ENCODE measurements around the gene PTPN14. TPM values are rescaled to one million over a fixed set of nuclear protein-coding genes. Genes with fewer than 3 reads are reported as not detected.

PTPN14 gene
- total and polyA plus RNA-seq, 11 donors, result 8.7 to 52.0 (median 33.5) TPM

GRCh38 chr1:214422137-214422671, 129.2 kb downstream of the PTPN14 start:
- H3K4me1 ChIP-seq, result peaks cover 0 to 61% (median 38%) of the 10 kb centered on the region in 12 donors
- no peak overlapping the region for H3K4me3 ChIP-seq
- intact Hi-C loops (cut with DNase I), result no loop called here
- no peak for TF ChIP-seq CTCF (IDR thresholded peaks at IDR 0.05)
- TF ChIP-seq POLR2A (IDR thresholded peaks at IDR 0.05), result no peak
- no peaks in the 10 kb centered on the region for H3K9me3 ChIP-seq
- no peaks in the 10 kb centered on the region for H3K36me3 ChIP-seq
- H3K27ac ChIP-seq, result no peak overlapping the region
- H3K27me3 ChIP-seq, result no peaks in the 10 kb centered on the region
- peak in 3 of 4 donors; percentile 41 to 68 (median 50) for ATAC-seq
- DNase-seq, result no peak
- WGBS, 4 donors, result 81 to 85% (median 85%) methylated on average over 8 of the region's 8 CpGs

DNA sequence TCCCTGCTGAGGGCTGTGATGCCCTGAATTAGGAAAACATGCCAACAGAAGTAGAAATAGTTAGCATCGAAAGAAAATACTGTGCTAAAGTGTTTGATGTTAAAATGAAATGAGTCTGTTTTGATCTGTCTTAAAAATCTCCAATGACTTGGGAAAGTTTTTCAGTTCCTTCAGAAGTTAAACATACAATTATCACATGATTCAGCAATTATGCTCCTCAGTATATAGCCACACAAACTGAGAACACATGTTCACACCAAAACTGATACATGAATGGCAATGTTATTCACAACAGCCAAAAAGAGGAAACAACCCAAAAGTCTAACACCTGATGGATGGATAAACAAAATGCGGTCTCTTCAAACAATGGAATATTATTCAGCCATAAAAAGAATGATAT, 130.6 kb downstream of the PTPN14 start:
- peaks cover 0 to 66% (median 47%) of the 10 kb centered on the region in 12 donors for H3K4me1 ChIP-seq
- H3K4me3 ChIP-seq, result no peak overlapping the region
- no peak overlapping the region for H3K27ac ChIP-seq
- no peaks in the 10 kb centered on the region for H3K36me3 ChIP-seq
- intact Hi-C loops (cut with DNase I), result no loop called here
- 39 to 95% (median 61%) methylated on average over 2 of the region's 2 CpGs for WGBS, 4 donors
- TF ChIP-seq CTCF (IDR thresholded peaks at IDR 0.05) (no peak), POLR2A (IDR thresholded peaks at IDR 0.05) (no peak)
- DNase-seq (no peak), ATAC-seq (no peak)
- no peaks in the 10 kb centered on the region for H3K27me3 ChIP-seq
- no peaks in the 10 kb centered on the region for H3K9me3 ChIP-seq

DNA sequence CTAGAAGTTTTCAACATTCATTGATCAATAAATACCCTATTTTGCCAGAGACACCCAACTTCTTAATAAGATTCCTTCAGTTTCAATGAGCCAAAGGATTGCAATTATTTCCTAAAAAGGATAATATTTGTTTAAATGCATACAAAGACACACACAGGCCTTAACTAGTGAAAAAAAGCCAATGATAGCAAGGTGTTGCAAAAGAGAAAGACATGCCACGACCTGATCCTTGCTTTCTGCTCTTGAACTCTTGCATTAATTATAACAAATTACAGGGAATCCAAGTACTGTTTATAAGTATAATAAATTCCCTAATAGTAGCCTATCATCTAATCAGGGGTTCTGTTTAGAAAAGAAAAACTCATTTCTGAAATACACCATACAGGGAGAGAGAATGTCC, 131.1 kb downstream of the PTPN14 start:
- no peak for TF ChIP-seq POLR2A (IDR thresholded peaks at IDR 0.05)
- TF ChIP-seq CTCF (IDR thresholded peaks at IDR 0.05), result no peak
- Histone ChIP-seq H3K27ac (no peak overlapping the region), H3K27me3 (no peaks in the 10 kb centered on the region), H3K36me3 (no peaks in the 10 kb centered on the region), H3K4me3 (no peak overlapping the region), H3K4me1 (peaks cover 0 to 68% (median 46%) of the 10 kb centered on the region in 12 donors), H3K9me3 (no peaks in the 10 kb centered on the region)
- no peak for DNase-seq
- ATAC-seq, result no peak
- intact Hi-C loops (cut with DNase I), result no loop called here
- whole genome bisulfite sequencing, 4 donors, result 67 to 84% (median 76%) methylated on average over 1 of the region's 1 CpG

GRCh38 chr1:214419650-214420049, 131.8 kb downstream of the PTPN14 start:
- Histone ChIP-seq H3K9me3 (no peaks in the 10 kb centered on the region), H3K27ac (peak overlapping the region in 1 of 12 donors; percentile 28), H3K27me3 (no peaks in the 10 kb centered on the region), H3K36me3 (no peaks in the 10 kb centered on the region), H3K4me1 (peaks cover 0 to 75% (median 45%) of the 10 kb centered on the region in 12 donors), H3K4me3 (no peak overlapping the region)
- no peak for TF ChIP-seq POLR2A (IDR thresholded peaks at IDR 0.05)
- TF ChIP-seq CTCF (IDR thresholded peaks at IDR 0.05), result no peak
- DNase-seq (no peak), ATAC-seq (no peak)
- 46 to 71% (median 51%) methylated on average over 3 of the region's 3 CpGs for WGBS, 4 donors
- intact Hi-C loops (cut with DNase I), result loop anchor here in 1 of 10 donors (10.0 kb wide), 1 partner anchor 135 kb away; the partner anchor contains the start of gene PTPN14
